ENCODE data around the gene RGS9BP.
"Not testable (repeated sequence)": the region's sequence is repeated elsewhere in the genome, so short reads cannot be mapped to it uniquely, and the experiment has no call there.

RGS9BP gene

DNA sequence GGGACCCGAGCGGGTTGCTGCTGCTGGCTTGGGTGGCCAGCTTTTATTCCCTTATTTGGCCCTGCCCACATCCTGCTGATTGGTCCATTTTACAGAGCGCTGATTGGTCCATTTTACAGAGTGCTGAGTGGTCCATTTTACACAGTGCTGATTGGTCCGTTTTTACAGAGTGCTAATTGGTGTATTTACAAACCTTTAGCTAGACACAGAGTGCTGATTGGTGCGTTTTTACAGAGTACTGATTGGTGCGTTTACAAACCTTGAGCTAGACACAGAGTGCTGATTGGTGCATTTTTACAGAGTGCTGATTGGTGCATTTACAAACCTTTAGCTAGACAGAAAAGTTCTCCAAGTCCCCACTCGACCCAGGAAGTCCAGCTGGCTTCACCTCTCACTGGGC lies 24.5 kb downstream of the RGS9BP start:
- DNase-seq = not testable (repeated sequence)

DNA sequence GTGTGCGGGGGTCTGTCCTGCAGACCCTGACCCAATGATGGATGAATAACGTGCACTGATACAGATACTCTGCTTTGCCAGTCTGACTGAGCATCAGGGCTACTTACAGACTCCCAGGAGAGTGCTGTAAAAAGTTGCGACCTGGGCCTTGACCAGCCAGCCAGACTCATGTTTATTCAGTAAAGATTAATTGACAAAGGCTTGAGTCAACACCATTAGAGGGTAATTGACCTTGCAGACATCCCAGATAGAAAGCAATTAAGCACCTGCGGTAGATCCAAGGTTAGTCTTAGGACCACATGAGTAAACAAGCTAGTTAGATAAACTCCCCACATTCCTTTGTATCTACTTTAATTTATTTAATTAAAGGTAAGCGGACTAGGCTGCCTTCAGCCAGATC lies 26.4 kb downstream of the RGS9BP start:
- DNase-seq = no peak

DNA sequence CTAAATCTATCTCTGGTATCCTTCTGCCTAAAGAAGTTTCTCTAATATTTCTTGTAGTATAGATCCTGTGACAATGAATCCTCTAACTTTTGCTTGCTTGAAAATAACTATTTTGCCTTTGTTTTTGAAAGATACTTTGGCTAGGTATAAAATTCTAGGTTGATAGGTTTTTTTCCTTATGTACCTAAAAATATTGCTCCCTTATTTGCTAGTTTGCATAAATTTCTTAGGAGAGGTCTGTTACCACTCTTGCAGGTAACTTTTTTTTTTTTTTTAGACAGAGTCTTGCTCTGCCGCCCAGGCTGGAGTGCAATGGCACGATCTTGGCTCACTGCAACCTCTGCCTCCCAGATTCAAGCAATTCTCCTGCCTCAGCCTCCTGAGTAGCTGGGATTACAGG lies 28.4 kb downstream of the RGS9BP start:
- DNase-seq = not testable (repeated sequence)

- DNase-seq = peak; percentile 34
Measured at GRCh38 chr19:32708457-32708856, 32.8 kb downstream of the RGS9BP start.

DNA sequence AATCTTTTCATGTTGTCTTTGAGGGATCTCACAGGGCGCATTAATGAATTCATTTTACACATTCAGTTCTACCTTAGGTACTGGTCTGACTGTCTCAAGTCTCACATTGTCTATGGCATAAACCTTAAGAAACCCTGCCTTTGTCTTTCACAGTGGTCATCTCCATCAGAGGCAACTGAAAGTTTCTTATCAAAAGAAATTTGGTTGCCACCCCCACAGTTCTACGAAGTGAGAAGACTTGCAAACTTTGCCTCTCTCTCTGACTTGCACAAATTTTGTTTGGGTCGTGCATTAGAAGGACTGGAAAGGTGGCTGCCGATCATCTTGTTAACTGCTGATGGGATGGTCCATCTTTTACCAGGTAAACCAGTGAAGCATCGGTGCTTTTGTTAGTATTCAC lies 33.4 kb downstream of the RGS9BP start:
- no peak for DNase-seq

DNA sequence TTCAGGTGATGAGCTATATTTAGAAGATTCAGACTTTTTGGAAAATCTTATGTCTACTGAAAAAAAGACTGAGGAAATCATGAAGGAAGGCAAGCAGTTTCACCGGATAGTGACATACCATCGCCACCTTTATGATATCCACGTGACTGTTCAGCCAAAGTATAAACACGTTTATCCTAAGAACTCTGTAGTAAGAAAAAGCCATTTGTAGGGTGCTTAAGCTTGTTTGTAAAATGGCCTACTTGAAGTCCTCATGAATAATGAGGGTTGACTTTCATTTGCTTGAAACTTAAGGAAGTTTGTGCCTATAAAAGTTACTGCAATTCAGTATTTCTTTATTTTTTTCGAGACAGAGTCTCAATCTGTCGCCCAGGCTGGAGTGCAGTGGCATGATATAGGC lies 36.1 kb downstream of the RGS9BP start:
- DNase-seq = no peak

GRCh38 chr19:32716203-32716602 lies 40.6 kb downstream of the RGS9BP start:
- not testable (repeated sequence) for DNase-seq

DNA sequence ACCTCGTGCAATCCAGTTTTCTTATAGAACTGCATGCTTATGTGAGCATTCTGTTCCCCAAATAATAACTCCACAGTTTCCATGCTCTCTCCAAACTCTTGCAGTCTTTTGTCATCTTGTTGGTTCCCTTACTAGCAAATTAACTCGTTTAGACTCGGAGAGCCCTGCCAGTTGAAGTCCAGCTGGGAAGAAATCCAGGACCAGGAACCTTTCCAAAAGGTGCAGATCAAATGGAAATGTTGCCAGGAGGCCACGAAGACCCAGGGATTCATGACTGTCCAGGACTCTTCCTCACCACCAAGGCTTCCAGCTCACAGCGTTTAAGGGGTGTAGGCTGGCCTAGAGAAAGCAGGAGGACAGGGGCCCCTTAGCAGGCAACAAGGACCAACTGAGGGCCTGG lies 41.8 kb downstream of the RGS9BP start:
- DNase-seq = no peak

DNA sequence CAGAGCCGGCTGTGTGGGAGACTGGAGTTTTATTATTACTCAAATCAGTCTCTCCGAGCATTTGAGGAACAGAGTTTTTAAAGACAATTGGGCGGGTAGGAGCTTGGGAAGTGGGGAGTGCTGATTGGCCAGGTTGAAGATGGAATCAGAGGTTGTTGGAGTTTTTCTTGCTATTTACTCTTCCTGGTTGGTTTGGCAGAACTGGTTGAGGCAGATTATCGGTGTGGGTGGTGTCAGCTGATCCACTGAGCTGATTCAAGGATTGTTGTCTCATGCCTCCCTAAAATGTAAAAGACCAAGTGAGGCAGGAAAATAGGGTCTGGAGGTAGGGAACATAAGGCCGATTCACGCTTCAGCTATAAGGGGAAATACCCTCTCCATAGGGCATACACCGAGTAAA lies 42.6 kb downstream of the RGS9BP start:
- no peak for DNase-seq

GRCh38 chr19:32719611-32720059 lies 44.0 kb downstream of the RGS9BP start, which contains the start of gene TDRD12:
Gene TDRD12 (plus strand): TSS chr19:32719767. CDS start chr19:32720073, 306 bp downstream.
- DNase-seq = peak; percentile 14

DNA sequence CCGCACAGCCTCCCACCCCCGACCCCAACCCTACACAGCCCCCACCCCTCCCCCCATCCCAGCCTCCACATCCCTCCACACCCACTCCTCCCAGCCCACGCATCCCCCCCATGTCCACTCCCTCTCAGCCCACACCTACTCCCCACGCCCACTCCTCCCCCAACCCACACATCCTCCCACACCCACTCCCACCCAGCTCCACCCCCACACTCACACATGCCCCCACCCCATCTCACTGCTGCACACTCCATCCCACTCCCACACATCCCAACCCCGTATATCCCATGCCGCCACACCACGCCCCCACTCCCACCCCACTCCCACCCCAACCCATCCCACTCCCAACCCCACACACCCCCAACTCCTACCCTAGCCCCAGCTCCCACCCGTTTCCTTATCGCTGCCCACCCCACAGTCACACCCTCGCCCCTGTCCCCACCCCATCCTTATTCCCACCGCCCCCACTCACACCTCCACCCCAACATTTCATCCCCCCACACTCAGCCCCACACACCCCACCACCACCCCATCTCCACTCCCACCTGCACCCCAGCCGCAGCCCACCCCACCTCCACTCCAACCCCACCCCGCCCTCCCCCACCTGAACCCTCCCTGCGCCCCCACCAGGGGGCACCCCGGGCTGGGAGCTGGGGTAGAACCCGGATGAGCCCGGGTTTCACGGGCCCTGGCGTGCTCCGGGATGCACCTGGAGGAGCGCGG lies 44.7 kb downstream of the RGS9BP start:
- DNase-seq = no peak

GRCh38 chr19:32720936-32721250 lies 45.2 kb downstream of the RGS9BP start:
- no peak for DNase-seq
